Epithelial cell of prostate (primary cell): ENCODE data around the gene CDKN1B.

Source experiments
- DNase-seq: peaks from one replicate; pipeline ENCODE4 v3.0.0-alpha.2; 2011; ENCODE audit warnings: low read depth, low spot score
- H3K27ac ChIP-seq: fragments of 450-650 bp; 2 replicates; pipeline ENCODE4 v1.5.1; 2017; ENCODE audit warnings: mild to moderate bottlenecking

Gene CDKN1B

DNA sequence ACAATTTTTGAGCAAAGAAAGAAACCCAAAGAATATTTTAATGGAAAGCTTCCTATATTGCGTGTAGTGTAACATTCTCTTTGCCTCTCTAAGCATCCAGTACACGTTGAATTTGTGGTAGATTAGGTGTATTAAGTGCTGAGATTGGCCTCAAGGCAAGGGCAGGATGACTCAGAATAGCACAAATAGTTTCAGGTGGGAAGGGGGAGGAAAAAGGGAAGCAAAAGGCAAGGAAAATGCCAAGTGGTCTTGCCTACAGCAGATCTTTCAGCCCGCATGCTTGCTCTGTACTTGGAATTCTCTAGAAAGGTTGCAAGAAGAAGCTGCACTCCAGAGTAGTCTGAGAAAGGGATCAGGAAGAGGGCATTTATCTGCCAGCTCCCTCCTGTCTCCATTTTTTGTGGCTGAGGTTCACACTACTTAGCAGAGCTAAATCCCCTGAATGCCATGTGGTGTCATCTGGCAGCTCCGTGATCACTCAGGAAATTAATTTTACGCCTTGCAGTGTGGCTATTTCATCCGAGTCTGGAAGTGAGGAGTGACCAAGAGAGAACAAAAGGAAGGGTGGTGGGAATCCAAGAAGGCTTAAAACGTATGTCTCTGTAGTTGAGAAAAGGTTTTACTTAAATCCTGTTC, 28.5 kb downstream of the CDKN1B start:
- DNase-seq = no peak

DNA sequence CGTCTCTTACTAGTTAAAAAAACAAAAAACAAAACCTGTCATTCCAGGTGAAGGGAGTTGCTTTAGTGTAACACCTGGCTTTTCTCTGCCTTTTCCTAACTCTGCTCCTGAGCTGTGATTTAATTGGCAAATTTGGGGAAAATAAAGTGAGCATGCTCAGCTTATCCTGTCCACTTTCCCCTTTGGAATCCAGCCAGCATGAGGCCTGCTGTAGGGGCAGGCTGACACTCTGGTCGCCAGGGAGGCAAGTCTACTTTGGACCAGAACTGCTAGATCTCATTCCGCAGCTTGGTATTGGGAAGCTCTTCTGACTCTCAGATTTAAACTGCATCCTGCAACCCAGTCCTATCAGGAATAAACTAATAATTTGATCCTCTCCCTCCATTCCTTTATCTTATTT, 30.1 kb downstream of the CDKN1B start:
- DNase-seq = no peak
- H3K27ac ChIP-seq = no peak overlapping the region

More for the DNA sequence above, 28.5 kb downstream of the CDKN1B start:
- H3K27ac ChIP-seq = no peak overlapping the region

DNA sequence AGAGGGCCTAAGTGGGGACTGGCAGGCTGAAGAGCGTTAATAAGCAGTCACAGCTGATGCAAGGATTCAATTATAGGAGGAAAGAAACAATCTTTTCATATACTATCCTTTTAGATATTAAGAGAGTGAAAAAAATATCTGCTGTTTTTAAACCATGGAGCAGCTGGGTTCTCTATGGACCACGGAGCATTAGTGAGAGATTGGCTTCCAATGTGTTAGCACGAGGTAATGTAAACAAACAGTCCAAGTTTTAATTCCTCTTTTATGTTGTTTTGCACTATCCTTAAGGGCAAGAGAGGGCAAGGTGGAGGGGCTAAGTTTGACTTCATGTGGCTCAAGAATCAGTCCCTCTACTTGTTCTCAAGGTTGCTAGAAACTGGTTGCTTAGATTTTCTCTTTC, 30.9 kb downstream of the CDKN1B start:
- DNase-seq = no peak
- no peak overlapping the region for H3K27ac ChIP-seq

DNA sequence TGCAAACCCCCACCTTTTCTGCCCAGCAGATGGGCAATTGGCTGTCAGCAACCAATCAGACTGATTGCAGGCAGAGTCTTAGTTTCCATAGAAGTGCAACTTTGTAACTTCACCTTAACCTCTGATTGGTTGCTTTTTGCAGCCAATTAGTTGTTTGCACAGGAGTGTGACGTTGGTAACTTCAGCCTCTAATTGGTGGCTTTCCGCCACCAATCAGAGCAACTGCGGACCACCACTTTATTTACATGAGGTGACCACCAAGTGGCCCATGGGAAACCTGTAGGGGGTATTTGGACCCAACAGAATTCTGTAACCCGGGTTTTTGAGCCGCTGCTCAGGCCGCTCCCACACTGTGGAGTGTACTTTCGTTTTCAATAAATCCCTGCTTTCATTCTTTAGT, 32.3 kb downstream of the CDKN1B start:
- H3K27ac ChIP-seq = no peak overlapping the region
- no peak for DNase-seq

DNA sequence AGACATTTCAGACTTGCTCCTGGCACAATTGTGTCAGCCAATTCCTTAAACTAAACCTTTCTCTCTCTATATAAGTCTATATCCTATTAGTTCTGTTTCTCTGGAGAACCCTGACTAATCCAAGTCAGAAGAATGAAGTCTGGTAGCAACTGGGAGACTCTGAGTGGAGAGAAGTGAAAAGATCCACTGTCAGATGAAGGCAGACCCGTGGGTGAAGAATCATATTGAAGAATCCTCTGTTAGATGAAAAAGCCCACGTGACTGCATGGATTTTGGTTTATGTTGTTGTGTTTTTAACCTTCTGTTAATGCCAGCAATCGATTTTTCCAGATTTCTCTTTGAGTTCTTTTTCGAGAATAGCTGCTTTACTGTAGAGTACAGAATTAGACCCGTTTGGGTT, 38.8 kb downstream of the CDKN1B start:
- H3K27ac ChIP-seq = no peak overlapping the region
- no peak for DNase-seq

DNA sequence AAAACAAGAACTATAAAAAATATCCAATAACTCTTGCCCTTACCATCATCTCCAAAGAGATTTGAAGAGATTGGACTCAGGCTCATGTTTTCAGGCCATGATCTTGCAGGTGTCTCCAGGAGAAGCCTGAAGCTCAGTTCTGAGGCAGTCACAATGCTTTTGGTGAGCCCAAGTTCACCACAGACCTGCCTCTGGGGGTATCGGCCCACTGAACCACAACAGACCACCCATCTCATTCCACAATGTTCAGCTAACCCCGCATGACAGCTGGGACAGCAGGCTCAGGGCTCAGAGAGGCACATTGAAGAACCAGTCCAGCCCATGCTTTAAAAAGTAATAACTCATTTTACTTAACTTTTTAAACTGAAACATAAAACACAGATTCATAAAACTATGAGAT, 40.0 kb downstream of the CDKN1B start:
- no peak overlapping the region for H3K27ac ChIP-seq
- DNase-seq = no peak

DNA sequence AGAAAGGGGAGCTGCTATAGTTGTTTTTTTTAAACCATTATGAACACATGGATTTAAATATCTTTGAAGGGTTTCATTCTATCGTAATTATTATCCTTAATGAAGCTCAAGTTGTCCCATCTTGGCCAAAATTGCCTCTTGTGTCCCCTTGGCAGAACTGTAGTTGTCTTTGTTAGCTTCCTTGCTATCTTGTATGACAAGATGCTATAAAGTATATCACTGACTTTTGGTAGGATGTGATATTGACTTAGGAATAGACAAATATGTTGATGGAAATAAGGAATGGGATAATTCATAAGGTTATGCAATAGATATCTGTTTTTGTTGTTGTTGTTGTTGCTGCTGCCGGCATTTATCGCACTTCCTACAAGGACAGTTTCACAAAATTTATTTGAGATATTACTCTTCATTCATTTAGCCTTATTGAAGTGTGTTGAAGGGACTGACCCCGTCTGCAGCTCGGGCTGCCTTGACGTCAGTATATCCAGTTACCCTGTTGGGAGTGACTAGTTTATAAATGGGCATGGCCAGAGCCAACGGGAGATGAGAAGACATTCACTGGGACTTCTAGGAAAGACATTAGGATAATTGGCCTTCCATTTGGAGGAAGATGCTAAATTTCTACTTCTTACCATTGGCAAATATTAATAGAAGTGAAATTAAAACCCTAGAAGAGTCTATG, 42.2 kb downstream of the CDKN1B start:
- no peak for DNase-seq
- H3K27ac ChIP-seq = peak overlapping the region; percentile 75

DNA sequence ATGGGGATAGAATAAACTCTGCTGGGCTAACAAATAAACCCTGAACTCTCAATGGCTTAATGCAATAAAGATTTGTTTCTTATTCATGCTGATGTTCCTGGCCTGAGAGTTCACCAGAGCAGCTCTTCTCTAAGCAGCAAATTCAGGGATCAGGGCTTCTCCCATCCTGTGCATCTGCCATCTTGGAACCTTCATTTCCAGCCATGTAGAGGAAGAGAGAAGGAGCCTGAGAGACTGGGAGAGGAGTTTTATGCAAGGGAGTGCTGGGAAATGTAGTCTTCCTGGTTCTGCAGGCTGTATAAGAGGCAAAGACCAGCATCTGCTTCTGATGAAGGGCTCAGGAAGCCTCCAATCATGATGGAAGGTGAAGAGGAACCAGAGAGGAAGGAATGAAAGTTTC, 47.7 kb downstream of the CDKN1B start:
- no peak overlapping the region for H3K27ac ChIP-seq
- no peak for DNase-seq

DNA sequence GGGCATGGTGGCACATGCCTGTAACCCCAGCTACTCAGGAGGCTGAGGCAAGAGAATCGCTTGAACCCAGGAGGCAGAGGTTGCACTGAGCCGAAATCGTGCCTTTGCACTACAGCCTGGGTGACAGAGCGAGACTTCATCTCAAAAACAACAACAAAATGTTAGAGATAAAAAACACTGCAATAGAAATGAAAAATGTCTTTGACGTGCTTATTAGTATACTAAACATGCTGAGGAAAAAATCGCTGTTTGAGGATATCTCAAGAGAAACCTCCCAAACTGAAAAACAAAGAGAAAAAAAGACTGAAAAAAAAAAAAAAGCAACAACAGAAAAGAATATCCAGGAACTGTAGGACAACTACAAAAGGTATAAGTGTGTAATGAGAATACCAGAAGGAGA, 53.1 kb downstream of the CDKN1B start:
- H3K27ac ChIP-seq = no peak overlapping the region
- DNase-seq = no peak
